Aorta (tissue), 5 donors: ENCODE data around the gene MED25. TPM values are rescaled to one million over a fixed set of nuclear protein-coding genes. Genes with fewer than 3 reads are reported as not detected.

Experiments used
- ATAC-seq: fragments of 200-7000 bp; cut with Tn5 transposase; one replicate; pipeline ENCODE4 v1.9.1; 2022; ENCODE audit warnings: moderate library complexity; ENCODE audit not compliant: low FRiP score
- DNase-seq, 2 donors: peaks; one replicate each; pipeline ENCODE4 v3.0.0-alpha.2; 2020
- H3K27ac ChIP-seq, 2 donors: one replicate each; pipeline ENCODE4 v1.5.1; 2013; ENCODE audit warnings: low read length in 2 of 2, mild to moderate bottlenecking in 2 of 2, moderate library complexity in 2 of 2, control low read depth in 1 of 2, inconsistent platforms in 1 of 2, low read depth in 1 of 2
- H3K27me3 ChIP-seq, 2 donors: one replicate each; pipeline ENCODE4 v1.6.1; 2013; ENCODE audit warnings: control low read depth in 1 of 2, low read length in 1 of 2, mild to moderate bottlenecking in 1 of 2, moderate library complexity in 1 of 2; ENCODE audit not compliant: insufficient read depth in 2 of 2, control insufficient read depth in 1 of 2
- H3K36me3 ChIP-seq, 2 donors: one replicate each; pipeline ENCODE4 v1.6.1; 2013; ENCODE audit warnings: control low read depth in 1 of 2, low read length in 1 of 2, mild to moderate bottlenecking in 1 of 2; ENCODE audit not compliant: insufficient read depth in 2 of 2, control insufficient read depth in 1 of 2
- H3K4me1 ChIP-seq, 2 donors: one replicate each; pipeline ENCODE4 v1.6.1; 2013; ENCODE audit warnings: low read length in 2 of 2, control low read depth in 1 of 2, mild to moderate bottlenecking in 1 of 2, moderate library complexity in 1 of 2; ENCODE audit not compliant: insufficient read depth in 2 of 2, control insufficient read depth in 1 of 2
- H3K4me3 ChIP-seq, 2 donors: one replicate each; pipeline ENCODE4 v1.5.1; 2013; ENCODE audit warnings: low read length in 2 of 2, control low read depth in 1 of 2, mild to moderate bottlenecking in 1 of 2
- H3K9me3 ChIP-seq: one replicate; pipeline ENCODE4 v1.6.1; 2013; ENCODE audit warnings: mild to moderate bottlenecking, low read length; ENCODE audit not compliant: control insufficient read depth
- WGBS, 2 donors: extraction: QIAGEN DNeasy Blood & Tissue Kit; methylation state at CpG; one replicate each; pipeline ENCODE4 v1.1.7; 2013; 5-methylcytosine and 5-hydroxymethylcytosine counted together
- intact Hi-C, 2 donors: fragments of 100-400 bp; cut with DNase I; formaldehyde crosslinking; loops; one replicate each; pipeline versions ENCODE4 v1.14.2 to v1.15.0; 2022
- polyA plus RNA-seq, 2 donors: library from polyadenylated mRNA; stranded (reverse); fragments of 200-250 nt; gene quantifications; one replicate each; pipeline ENCODE4 v1.2.3, GENCODE V29; 2013
- total RNA-seq, 2 donors: library from RNA; stranded (reverse); fragmentation: NEBNext Ultra II Directional; extraction: Animal tissue kit (Norgen Biotek cat#: 25700); gene quantifications; one replicate each; pipeline ENCODE4 v1.2.1, GENCODE V29; 2021
- donor health status: healthy with polysubstance abuse.
- donor health status: Bipolar disorder and iron deficiency.
- donor health status: DM: no; HTN: no; CAD: no.
- donor health status: DM: no; HTN: no; CAD: no.
- donor health status: DM: yes; HTN: yes; CAD: no.

MED25 gene
- total and polyA plus RNA-seq, 4 donors, result 18.3 to 52.8 (median 33.7) TPM

DNA sequence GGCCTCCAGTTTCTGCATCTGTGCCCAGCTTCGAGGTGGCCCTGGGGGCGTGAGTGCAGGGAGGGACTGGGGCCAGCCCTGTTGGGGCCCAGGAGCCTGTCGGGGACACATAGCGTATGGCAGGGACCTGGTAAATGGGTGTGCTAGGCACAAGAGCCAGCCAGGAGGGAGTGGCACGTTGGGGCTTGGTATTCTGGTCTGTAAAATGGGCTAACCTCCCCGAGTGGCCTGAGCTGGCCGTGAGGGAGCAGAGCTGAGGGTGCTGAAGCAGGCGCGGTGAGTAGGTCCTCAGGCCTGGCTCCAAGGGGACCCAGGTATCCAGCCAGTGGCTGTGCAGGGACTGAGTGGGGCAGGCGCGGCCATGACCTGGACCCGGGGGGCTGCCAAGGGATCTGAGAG is 37.2 kb downstream of the MED25 start:
- WGBS, 2 donors, result 82 to 86% methylated on average over 12 of the region's 12 CpGs
- no peaks in the 10 kb centered on the region for H3K36me3 ChIP-seq
- H3K4me1 ChIP-seq, result no peaks in the 10 kb centered on the region
- no peak for DNase-seq
- no peak for ATAC-seq
- intact Hi-C loops, result no loop called here
- no peak overlapping the region for H3K27ac ChIP-seq
- no peak overlapping the region for H3K4me3 ChIP-seq
- no peaks in the 10 kb centered on the region for H3K27me3 ChIP-seq
- H3K9me3 ChIP-seq, result no peaks in the 10 kb centered on the region

DNA sequence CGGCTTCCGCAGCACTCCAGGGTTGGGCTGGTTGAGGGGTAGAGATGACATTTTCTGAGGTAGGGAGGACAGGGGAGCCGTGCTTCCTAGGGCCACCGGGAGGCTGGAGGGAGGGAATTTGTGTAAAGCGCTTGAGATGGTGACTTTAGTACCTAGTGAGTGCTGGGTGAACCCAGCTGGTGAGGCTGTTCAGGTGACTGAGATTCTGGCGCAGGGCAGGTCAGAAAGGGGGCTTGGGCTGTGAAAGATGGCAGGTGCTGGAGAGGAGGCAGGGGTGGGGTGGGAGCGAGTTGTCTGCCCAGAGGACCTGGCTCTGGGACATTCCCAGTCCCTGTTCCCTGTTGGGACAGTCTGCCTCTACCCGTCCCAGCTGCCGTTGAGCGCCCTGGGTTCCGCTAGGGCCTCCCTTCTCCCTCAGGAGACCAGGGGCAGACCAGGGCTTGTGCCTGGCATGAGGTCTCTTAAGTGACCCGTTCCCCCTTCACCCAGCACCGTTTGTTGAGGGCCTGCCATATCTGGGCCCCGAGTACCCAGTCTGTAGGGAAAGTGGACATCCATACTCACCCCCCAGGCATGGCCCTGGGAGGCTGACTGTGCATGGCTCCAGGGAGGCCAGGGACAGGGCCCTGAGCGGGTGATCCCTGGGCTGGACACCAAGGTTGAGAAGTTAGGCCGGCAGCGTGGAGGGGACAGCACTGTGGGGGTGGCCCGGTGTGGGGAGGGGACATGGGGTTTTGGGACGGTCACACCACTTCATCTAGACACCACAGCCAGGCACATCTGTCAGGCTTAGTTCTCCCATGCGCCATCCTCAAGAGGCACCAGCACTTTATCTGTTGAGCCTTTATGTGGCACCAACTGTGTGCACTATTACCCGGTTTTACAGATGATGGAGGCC is 37.8 kb downstream of the MED25 start:
- DNase-seq, result no peak
- WGBS, 2 donors, result 79 to 80% methylated on average over 21 of the region's 21 CpGs

DNA sequence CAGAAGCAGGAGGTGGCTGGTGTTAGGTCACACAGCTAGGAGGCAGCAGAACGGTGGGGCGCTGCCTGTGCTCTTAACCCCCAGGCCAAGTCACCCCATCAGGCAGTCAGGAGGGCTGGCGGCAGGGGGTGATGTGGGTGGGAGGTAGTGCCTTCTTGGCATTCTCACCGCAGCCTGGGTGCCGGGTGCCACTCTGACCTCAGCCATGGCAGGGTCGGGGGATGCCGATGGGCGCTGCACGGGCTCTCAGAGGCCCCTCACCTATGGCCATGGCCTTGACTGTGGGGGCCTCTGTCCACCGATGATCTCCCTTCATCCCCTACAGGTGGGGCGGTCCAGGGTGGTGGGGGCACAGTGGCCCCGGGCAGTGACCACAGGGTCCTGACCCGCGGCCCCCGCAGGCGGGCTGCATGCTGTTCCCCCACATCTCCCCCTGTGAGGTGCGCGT is 38.5 kb downstream of the MED25 start:
- WGBS, 2 donors, result 90 to 91% methylated on average over 17 to 18 of the region's 18 CpGs
- H3K4me3 ChIP-seq, result no peak overlapping the region
- no peaks in the 10 kb centered on the region for H3K9me3 ChIP-seq
- intact Hi-C loops, result no loop called here
- H3K27me3 ChIP-seq, result no peaks in the 10 kb centered on the region
- DNase-seq (no peak), ATAC-seq (no peak)
- no peaks in the 10 kb centered on the region for H3K36me3 ChIP-seq
- no peak overlapping the region for H3K27ac ChIP-seq
- H3K4me1 ChIP-seq, result no peaks in the 10 kb centered on the region

More for the DNA sequence above, 37.8 kb downstream of the MED25 start:
- Histone ChIP-seq H3K4me3 (no peak overlapping the region), H3K27me3 (no peaks in the 10 kb centered on the region), H3K36me3 (no peaks in the 10 kb centered on the region), H3K4me1 (no peaks in the 10 kb centered on the region), H3K27ac (no peak overlapping the region), H3K9me3 (no peaks in the 10 kb centered on the region)
- intact Hi-C loops, result no loop called here
- no peak for ATAC-seq

DNA sequence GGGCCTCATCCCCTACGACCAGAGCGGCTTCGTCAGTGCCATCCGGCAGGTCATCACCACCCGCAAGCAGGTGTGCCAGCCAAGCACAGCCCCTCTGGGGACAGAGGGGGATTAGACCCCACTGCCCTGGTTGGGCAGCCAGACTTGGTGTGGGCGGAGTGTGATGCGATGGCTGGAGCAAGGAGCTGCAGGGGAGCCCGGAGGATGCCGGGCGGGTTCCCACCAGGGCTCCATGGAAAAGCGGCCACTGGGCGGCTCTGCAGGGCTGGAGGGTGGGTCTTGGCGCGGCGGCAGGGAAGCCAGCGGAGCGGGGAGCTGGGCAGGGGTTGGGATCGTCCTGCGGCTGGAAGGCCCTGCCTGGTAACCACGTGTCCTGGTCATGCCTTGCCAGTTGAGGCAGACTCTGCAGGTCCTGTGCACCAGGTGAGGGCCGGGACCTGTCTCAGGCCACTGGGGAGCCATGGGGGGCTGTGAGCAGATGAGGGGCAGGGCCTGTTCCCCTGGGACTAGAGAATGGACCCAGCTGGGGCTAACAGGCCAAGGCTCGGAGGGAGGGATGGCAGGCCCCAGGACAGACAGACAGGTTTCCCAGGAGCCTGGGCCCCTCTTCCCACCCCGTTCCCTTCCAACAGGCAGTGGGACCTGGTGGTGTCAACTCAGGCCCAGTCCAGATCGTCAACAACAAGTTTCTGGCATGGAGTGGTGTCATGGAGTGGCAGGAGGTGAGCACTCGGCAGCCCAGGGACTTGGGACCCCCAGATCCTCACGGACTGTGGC is 39.2 kb downstream of the MED25 start:
- no peaks in the 10 kb centered on the region for H3K4me1 ChIP-seq
- no peak overlapping the region for H3K4me3 ChIP-seq
- no peaks in the 10 kb centered on the region for H3K36me3 ChIP-seq
- no peak overlapping the region for H3K27ac ChIP-seq
- no peaks in the 10 kb centered on the region for H3K27me3 ChIP-seq
- no peaks in the 10 kb centered on the region for H3K9me3 ChIP-seq
- no peak for ATAC-seq
- intact Hi-C loops, result no loop called here
- 90% methylated on average over 26 of the region's 26 CpGs for WGBS, 2 donors
- DNase-seq, result no peak

- DNase-seq, result no peak
- no peaks in the 10 kb centered on the region for H3K9me3 ChIP-seq
- no peak overlapping the region for H3K27ac ChIP-seq
- no peak for ATAC-seq
- no peaks in the 10 kb centered on the region for H3K27me3 ChIP-seq
- no peaks in the 10 kb centered on the region for H3K4me1 ChIP-seq
- no peak overlapping the region for H3K4me3 ChIP-seq
- H3K36me3 ChIP-seq, result no peaks in the 10 kb centered on the region
- 78 to 82% methylated on average over 5 of the region's 5 CpGs for WGBS, 2 donors
- intact Hi-C loops, result no loop called here
Observed at GRCh38 chr19:49857838-49858087, 39.7 kb downstream of the MED25 start.

DNA sequence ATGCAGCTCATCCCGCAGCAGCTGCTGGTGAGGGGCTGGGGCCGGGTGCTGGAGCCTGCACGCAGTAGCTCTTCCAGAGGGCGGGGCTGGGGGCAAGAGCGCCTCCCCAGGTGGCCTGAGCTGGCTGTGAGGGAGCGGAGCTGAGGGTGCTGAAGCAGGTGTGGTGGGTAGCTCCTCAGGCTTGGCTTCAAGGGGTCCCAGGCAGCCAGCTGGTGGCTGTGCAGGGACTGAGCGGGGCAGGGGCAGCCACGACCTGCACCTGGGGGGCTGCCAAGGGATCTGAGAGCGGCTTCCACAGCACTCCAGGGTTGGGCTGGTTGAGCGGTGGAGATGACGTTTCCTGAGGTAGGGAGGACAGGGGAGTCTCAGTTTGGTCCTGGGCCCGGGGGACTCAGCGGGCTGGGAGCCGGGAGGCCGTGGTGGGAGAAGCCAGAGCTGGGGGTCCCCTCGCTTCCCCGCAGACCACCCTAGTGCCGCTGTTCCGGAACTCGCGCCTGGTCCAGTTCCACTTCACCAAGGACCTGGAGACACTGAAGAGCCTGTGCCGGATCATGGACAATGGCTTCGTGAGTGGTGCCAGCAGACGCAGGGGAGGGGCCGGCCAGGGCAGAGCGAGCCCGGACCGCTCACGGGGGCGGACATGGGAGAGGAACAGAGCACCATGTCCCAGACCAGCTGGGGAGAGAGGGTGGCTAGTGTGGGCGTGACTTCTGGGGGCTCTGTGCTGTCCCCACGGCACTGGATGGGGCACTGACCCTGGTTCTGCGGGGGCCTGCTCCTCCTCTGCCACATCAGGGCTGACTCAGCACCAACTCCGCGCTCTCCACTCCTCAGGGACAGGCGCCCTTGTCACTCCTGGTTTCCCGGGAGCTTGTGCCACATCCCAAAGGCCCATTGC is 40.2 kb downstream of the MED25 start:
- 83% methylated on average over 36 to 37 of the region's 37 CpGs for WGBS, 2 donors
- Histone ChIP-seq H3K27ac (no peak overlapping the region), H3K9me3 (no peaks in the 10 kb centered on the region), H3K27me3 (no peaks in the 10 kb centered on the region), H3K4me1 (no peaks in the 10 kb centered on the region), H3K4me3 (no peak overlapping the region), H3K36me3 (no peaks in the 10 kb centered on the region)
- DNase-seq (peak in 1 of 2 donors; percentile 70), ATAC-seq (peak; percentile 1)
- intact Hi-C loops, result no loop called here

DNA sequence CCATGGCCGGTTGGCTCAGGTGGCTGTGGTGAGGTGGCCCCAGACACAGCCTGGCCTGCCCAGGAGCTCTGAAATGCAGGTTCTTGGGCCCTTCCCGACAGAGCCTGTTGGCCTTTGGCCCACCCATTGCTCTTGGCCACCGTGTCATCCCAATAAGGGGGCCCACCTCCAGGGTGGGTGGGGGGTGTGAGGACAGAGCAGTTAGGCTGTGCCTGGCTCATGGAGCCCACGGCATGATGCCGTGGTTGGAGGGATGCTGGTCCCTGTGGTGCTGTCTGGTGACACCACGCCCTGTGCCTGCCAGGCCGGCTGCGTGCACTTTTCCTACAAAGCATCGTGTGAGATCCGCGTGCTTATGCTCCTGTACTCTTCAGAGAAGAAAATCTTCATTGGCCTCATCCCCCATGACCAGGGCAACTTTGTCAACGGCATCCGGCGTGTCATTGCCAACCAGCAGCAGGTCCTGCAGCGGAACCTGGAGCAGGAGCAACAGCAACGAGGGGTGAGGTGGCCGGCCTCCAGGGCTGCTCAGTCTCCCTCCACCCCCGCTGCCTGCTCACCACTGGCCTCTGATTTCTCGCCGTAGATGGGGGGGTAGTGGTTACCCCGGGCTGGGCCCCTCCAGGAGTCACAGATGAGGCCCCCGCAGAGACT is 41.7 kb downstream of the MED25 start:
- peak in 1 of 2 donors; percentile 74 for DNase-seq
- ATAC-seq, result no peak
- WGBS, 2 donors, result 77 to 80% methylated on average over 22 of the region's 22 CpGs
- Histone ChIP-seq H3K36me3 (no peaks in the 10 kb centered on the region), H3K4me1 (no peaks in the 10 kb centered on the region), H3K27me3 (no peaks in the 10 kb centered on the region), H3K4me3 (no peak overlapping the region), H3K27ac (no peak overlapping the region), H3K9me3 (no peaks in the 10 kb centered on the region)
- intact Hi-C loops, result loop anchor here in 1 of 2 donors (10.0 kb wide), 1 partner anchor 95 kb away; the partner anchor contains the start of genes AP2A1 and TSKS
